ENCODE results near the gene RIMKLB.
"Not testable (repeated sequence)": the region's sequence is repeated elsewhere in the genome, so short reads cannot be mapped to it uniquely, and the experiment has no call there.

The RIMKLB gene

GRCh38 chr12:8722286-8722800 lies 24.6 kb downstream of the RIMKLB start:
- peaks cover 5 to 55% (median 23%) of the 10 kb centered on the region in 4 experiments for H3K36me3 ChIP-seq (ENCODE audit: control insufficient read depth in 4 of 4, insufficient read depth in 4 of 4, low read length in 3 of 4)
- H3K27me3 ChIP-seq (replicated peaks in 2 of 5; ENCODE audit: control insufficient read depth in 4 of 5, insufficient read depth in 5 of 5, low read length in 4 of 5): no peaks in the 10 kb centered on the region
- WGBS (ENCODE audit: insufficient coverage): 100% methylated on average over 3 of the region's 3 CpGs
- no peak overlapping the region for H3K27ac ChIP-seq (ENCODE audit: insufficient read depth in 1 of 2, low read depth in 1 of 2, low read length in 2 of 2, poor library complexity in 1 of 2, severe bottlenecking in 2 of 2)
- no peaks in the 10 kb centered on the region for H3K4me1 ChIP-seq (ENCODE audit: control extremely low read depth in 1 of 4, control insufficient read depth in 4 of 4, insufficient read depth in 4 of 4, low read length in 3 of 4)
- peaks cover 0 to 3% (median 0%) of the 10 kb centered on the region in 5 experiments for H3K9me3 ChIP-seq (ENCODE audit: control extremely low read depth in 1 of 5, control insufficient read depth in 4 of 5, insufficient read depth in 2 of 5, low read depth in 1 of 5, low read length in 4 of 5)
- ChIA-PET POLR2A (no interaction called here), CTCF (interaction anchor here (1.6 kb wide), 1 partner anchor 11 kb away, joined by 4 read pairs; no protein-coding TSS in a partner anchor)
- no peak for DNase-seq
- no peak overlapping the region for H3K4me3 ChIP-seq (ENCODE audit: control insufficient read depth in 1 of 7, extremely low read depth in 1 of 7, insufficient read depth in 4 of 7, low read depth in 2 of 7, low read length in 6 of 7)

GRCh38 chr12:8734873-8735381 lies 37.1 kb downstream of the RIMKLB start:
- H3K4me3 ChIP-seq (ENCODE audit: control insufficient read depth in 1 of 7, extremely low read depth in 1 of 7, insufficient read depth in 4 of 7, low read depth in 2 of 7, low read length in 6 of 7): no peak overlapping the region
- H3K36me3 ChIP-seq (ENCODE audit: control insufficient read depth in 4 of 4, insufficient read depth in 4 of 4, low read length in 3 of 4): peaks cover 0 to 11% (median 7%) of the 10 kb centered on the region in 4 experiments
- 100% methylated on average over 1 of the region's 3 CpGs for WGBS (ENCODE audit: insufficient coverage)
- H3K27me3 ChIP-seq (replicated peaks in 2 of 5; ENCODE audit: control insufficient read depth in 4 of 5, insufficient read depth in 5 of 5, low read length in 4 of 5): no peaks in the 10 kb centered on the region
- no peaks in the 10 kb centered on the region for H3K4me1 ChIP-seq (ENCODE audit: control extremely low read depth in 1 of 4, control insufficient read depth in 4 of 4, insufficient read depth in 4 of 4, low read length in 3 of 4)
- no peaks in the 10 kb centered on the region for H3K9me3 ChIP-seq (ENCODE audit: control extremely low read depth in 1 of 5, control insufficient read depth in 4 of 5, insufficient read depth in 2 of 5, low read depth in 1 of 5, low read length in 4 of 5)
- no peak overlapping the region for H3K27ac ChIP-seq (ENCODE audit: insufficient read depth in 1 of 2, low read depth in 1 of 2, low read length in 2 of 2, poor library complexity in 1 of 2, severe bottlenecking in 2 of 2)
- no peak for DNase-seq
- CTCF ChIA-PET: interaction anchor here (0.7 to 1.8 kb wide), 5 partner anchors 8 to 154 kb away, joined by 3 to 5 read pairs (median 3); no protein-coding TSS in a partner anchor
- POLR2A ChIA-PET: no interaction called here

GRCh38 chr12:8742501-8742900 lies 44.7 kb downstream of the RIMKLB start:
- 100% methylated on average over 1 of the region's 1 CpG for WGBS (ENCODE audit: insufficient coverage)
- ChIA-PET POLR2A (no interaction called here), CTCF (interaction anchor here (1.3 to 1.4 kb wide), 2 partner anchors 8 to 13 kb away, joined by 3 to 6 read pairs; no protein-coding TSS in a partner anchor)
- H3K4me3 ChIP-seq (ENCODE audit: control insufficient read depth in 1 of 7, extremely low read depth in 1 of 7, insufficient read depth in 4 of 7, low read depth in 2 of 7, low read length in 6 of 7): no peak overlapping the region
- no peak for DNase-seq
- H3K4me1 ChIP-seq (ENCODE audit: control extremely low read depth in 1 of 4, control insufficient read depth in 4 of 4, insufficient read depth in 4 of 4, low read length in 3 of 4): no peaks in the 10 kb centered on the region
- peaks cover 3 to 18% (median 12%) of the 10 kb centered on the region in 4 experiments for H3K36me3 ChIP-seq (ENCODE audit: control insufficient read depth in 4 of 4, insufficient read depth in 4 of 4, low read length in 3 of 4)
- H3K27me3 ChIP-seq (replicated peaks in 2 of 5; ENCODE audit: control insufficient read depth in 4 of 5, insufficient read depth in 5 of 5, low read length in 4 of 5): no peaks in the 10 kb centered on the region
- no peak overlapping the region for H3K27ac ChIP-seq (ENCODE audit: insufficient read depth in 1 of 2, low read depth in 1 of 2, low read length in 2 of 2, poor library complexity in 1 of 2, severe bottlenecking in 2 of 2)
- H3K9me3 ChIP-seq (ENCODE audit: control extremely low read depth in 1 of 5, control insufficient read depth in 4 of 5, insufficient read depth in 2 of 5, low read depth in 1 of 5, low read length in 4 of 5): no peaks in the 10 kb centered on the region

- peaks cover 3 to 18% (median 10%) of the 10 kb centered on the region in 4 experiments for H3K36me3 ChIP-seq (ENCODE audit: control insufficient read depth in 4 of 4, insufficient read depth in 4 of 4, low read length in 3 of 4)
- H3K4me1 ChIP-seq (ENCODE audit: control extremely low read depth in 1 of 4, control insufficient read depth in 4 of 4, insufficient read depth in 4 of 4, low read length in 3 of 4); H3K27me3 ChIP-seq (replicated peaks in 2 of 5; ENCODE audit: control insufficient read depth in 4 of 5, insufficient read depth in 5 of 5, low read length in 4 of 5); H3K27ac ChIP-seq (ENCODE audit: insufficient read depth in 1 of 2, low read depth in 1 of 2, low read length in 2 of 2, poor library complexity in 1 of 2, severe bottlenecking in 2 of 2); DNase-seq; H3K4me3 ChIP-seq (ENCODE audit: control insufficient read depth in 1 of 7, extremely low read depth in 1 of 7, insufficient read depth in 4 of 7, low read depth in 2 of 7, low read length in 6 of 7); H3K9me3 ChIP-seq (ENCODE audit: control extremely low read depth in 1 of 5, control insufficient read depth in 4 of 5, insufficient read depth in 2 of 5, low read depth in 1 of 5, low read length in 4 of 5); POLR2A ChIA-PET: not testable (repeated sequence)
- CTCF ChIA-PET: interaction anchor here (1.3 to 1.4 kb wide), 2 partner anchors 9 to 12 kb away, joined by 3 to 6 read pairs; no protein-coding TSS in a partner anchor
- WGBS (ENCODE audit: insufficient coverage): 100% methylated on average over 2 of the region's 6 CpGs
Measured at GRCh38 chr12:8743121-8743520, 45.3 kb downstream of the RIMKLB start.

GRCh38 chr12:8745631-8746030 lies 47.8 kb downstream of the RIMKLB start:
- POLR2A ChIA-PET; DNase-seq; H3K9me3 ChIP-seq (ENCODE audit: control extremely low read depth in 1 of 5, control insufficient read depth in 4 of 5, insufficient read depth in 2 of 5, low read depth in 1 of 5, low read length in 4 of 5); H3K27ac ChIP-seq (ENCODE audit: insufficient read depth in 1 of 2, low read depth in 1 of 2, low read length in 2 of 2, poor library complexity in 1 of 2, severe bottlenecking in 2 of 2); H3K4me1 ChIP-seq (ENCODE audit: control extremely low read depth in 1 of 4, control insufficient read depth in 4 of 4, insufficient read depth in 4 of 4, low read length in 3 of 4); H3K4me3 ChIP-seq (ENCODE audit: control insufficient read depth in 1 of 7, extremely low read depth in 1 of 7, insufficient read depth in 4 of 7, low read depth in 2 of 7, low read length in 6 of 7); H3K27me3 ChIP-seq (replicated peaks in 2 of 5; ENCODE audit: control insufficient read depth in 4 of 5, insufficient read depth in 5 of 5, low read length in 4 of 5): not testable (repeated sequence)
- CTCF ChIA-PET: interaction anchor here (1.0 kb wide), 1 partner anchor 10 kb away, joined by 5 read pairs; no protein-coding TSS in a partner anchor
- WGBS (ENCODE audit: insufficient coverage): 98% methylated on average over 6 of the region's 8 CpGs
- H3K36me3 ChIP-seq (ENCODE audit: control insufficient read depth in 4 of 4, insufficient read depth in 4 of 4, low read length in 3 of 4): peaks cover 0 to 16% (median 6%) of the 10 kb centered on the region in 4 experiments

DNA sequence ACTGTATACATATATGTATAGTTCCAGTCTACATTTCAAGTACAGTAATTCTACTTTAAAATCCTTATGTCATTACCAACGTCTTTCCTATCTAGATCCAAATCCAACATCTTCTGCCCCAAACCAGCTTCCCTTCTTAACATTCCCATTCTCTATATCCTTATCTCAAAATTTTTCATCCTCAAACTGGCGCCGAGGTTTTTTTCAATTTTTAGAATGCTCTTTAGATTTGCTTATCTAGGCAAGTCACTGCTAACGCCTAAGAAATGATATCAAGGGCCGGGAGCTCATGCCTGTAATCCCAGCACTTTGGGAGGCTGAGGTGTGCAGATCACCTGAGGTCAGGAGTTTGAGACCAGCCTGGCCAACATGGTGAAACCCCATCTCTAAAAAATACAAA lies 48.3 kb downstream of the RIMKLB start:
- no peaks in the 10 kb centered on the region for H3K4me1 ChIP-seq (ENCODE audit: control extremely low read depth in 1 of 4, control insufficient read depth in 4 of 4, insufficient read depth in 4 of 4, low read length in 3 of 4)
- CTCF ChIA-PET: interaction anchor here (1.0 kb wide), 1 partner anchor 10 kb away, joined by 5 read pairs; no protein-coding TSS in a partner anchor
- POLR2A ChIA-PET: no interaction called here

GRCh38 chr12:8760076-8760475 lies 62.3 kb downstream of the RIMKLB start:
- CTCF ChIA-PET; POLR2A ChIA-PET; H3K27me3 ChIP-seq (replicated peaks in 2 of 5; ENCODE audit: control insufficient read depth in 4 of 5, insufficient read depth in 5 of 5, low read length in 4 of 5); DNase-seq; H3K4me1 ChIP-seq (ENCODE audit: control extremely low read depth in 1 of 4, control insufficient read depth in 4 of 4, insufficient read depth in 4 of 4, low read length in 3 of 4); H3K4me3 ChIP-seq (ENCODE audit: control insufficient read depth in 1 of 7, extremely low read depth in 1 of 7, insufficient read depth in 4 of 7, low read depth in 2 of 7, low read length in 6 of 7); H3K9me3 ChIP-seq (ENCODE audit: control extremely low read depth in 1 of 5, control insufficient read depth in 4 of 5, insufficient read depth in 2 of 5, low read depth in 1 of 5, low read length in 4 of 5); H3K27ac ChIP-seq (ENCODE audit: insufficient read depth in 1 of 2, low read depth in 1 of 2, low read length in 2 of 2, poor library complexity in 1 of 2, severe bottlenecking in 2 of 2): not testable (repeated sequence)
- H3K36me3 ChIP-seq (ENCODE audit: control insufficient read depth in 4 of 4, insufficient read depth in 4 of 4, low read length in 3 of 4): peaks cover 9 to 41% (median 14%) of the 10 kb centered on the region in 4 experiments
- no CpG with 5 or more reads among the region's 4 CpGs for WGBS (ENCODE audit: insufficient coverage)

More for the DNA sequence above, 48.3 kb downstream of the RIMKLB start:
- Histone ChIP-seq H3K36me3 (ENCODE audit: control insufficient read depth in 4 of 4, insufficient read depth in 4 of 4, low read length in 3 of 4) (peaks cover 0 to 19% (median 6%) of the 10 kb centered on the region in 4 experiments), H3K27me3 (replicated peaks in 2 of 5; ENCODE audit: control insufficient read depth in 4 of 5, insufficient read depth in 5 of 5, low read length in 4 of 5) (no peaks in the 10 kb centered on the region), H3K4me3 (ENCODE audit: control insufficient read depth in 1 of 7, extremely low read depth in 1 of 7, insufficient read depth in 4 of 7, low read depth in 2 of 7, low read length in 6 of 7) (no peak overlapping the region), H3K27ac (ENCODE audit: insufficient read depth in 1 of 2, low read depth in 1 of 2, low read length in 2 of 2, poor library complexity in 1 of 2, severe bottlenecking in 2 of 2) (no peak overlapping the region), H3K9me3 (ENCODE audit: control extremely low read depth in 1 of 5, control insufficient read depth in 4 of 5, insufficient read depth in 2 of 5, low read depth in 1 of 5, low read length in 4 of 5) (no peaks in the 10 kb centered on the region)
- 98% methylated on average over 5 of the region's 5 CpGs for WGBS (ENCODE audit: insufficient coverage)
- DNase-seq: no peak
